ENCODE results near the gene SGCA.

SGCA gene

DNA sequence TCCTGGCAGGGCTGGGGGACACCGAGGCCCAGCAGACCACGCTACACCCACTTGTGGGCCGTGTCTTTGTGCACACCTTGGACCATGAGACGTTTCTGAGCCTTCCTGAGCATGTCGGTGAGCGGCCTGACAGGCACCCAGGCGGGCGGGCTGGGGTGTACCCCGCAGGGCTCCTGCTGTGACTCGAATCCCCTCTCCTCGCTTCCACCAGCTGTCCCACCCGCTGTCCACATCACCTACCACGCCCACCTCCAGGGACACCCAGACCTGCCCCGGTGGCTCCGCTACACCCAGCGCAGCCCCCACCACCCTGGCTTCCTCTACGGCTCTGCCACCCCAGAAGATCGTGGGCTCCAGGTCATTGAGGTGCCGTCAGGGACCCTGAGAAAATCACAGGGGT lies 1.6 kb downstream of the SGCA start:
- DNase-seq (ENCODE audit: low read depth): no peak

DNA sequence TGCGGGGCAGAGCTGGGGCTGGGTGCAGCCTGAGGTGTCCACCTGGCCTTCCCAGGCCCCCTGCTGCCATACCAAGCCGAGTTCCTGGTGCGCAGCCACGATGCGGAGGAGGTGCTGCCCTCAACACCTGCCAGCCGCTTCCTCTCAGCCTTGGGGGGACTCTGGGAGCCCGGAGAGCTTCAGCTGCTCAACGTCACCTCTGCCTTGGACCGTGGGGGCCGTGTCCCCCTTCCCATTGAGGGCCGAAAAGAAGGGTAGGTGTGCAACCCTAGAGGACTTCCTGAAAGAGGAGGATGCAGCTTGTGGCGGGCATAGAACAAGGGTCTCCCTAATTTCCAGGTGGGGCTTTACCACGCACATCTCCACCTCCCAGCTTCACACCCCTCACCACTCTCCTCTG lies 2.5 kb downstream of the SGCA start:
- DNase-seq (ENCODE audit: low read depth): no peak

DNA sequence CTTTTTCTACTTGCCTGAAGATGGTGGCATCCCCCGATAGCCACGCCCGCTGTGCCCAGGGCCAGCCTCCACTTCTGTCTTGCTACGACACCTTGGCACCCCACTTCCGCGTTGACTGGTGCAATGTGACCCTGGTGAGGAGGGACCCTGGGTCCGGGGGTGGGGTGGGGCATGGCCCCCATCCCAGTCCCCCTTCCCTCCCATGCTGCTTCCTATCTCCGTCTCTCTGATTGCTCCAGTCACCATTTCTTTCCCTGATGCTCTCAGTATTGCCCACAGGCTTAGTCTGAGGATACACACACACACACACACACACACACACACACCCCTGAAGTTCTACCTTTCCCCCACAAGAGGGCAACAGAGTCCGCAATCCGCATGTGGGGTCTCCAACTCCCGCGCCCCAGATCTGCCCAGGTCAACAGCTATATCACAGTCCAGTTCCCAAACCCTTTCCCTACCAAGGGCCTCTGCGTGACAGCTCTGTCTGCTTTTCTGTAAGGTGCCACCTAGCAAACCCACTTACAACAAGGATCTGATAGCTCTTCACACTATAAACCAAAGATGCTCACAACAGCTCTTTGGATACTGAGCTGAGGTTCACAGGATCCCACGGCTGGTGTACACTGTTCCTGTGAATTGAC lies 3.4 kb downstream of the SGCA start:
- no peak for DNase-seq (ENCODE audit: low read depth)

DNA sequence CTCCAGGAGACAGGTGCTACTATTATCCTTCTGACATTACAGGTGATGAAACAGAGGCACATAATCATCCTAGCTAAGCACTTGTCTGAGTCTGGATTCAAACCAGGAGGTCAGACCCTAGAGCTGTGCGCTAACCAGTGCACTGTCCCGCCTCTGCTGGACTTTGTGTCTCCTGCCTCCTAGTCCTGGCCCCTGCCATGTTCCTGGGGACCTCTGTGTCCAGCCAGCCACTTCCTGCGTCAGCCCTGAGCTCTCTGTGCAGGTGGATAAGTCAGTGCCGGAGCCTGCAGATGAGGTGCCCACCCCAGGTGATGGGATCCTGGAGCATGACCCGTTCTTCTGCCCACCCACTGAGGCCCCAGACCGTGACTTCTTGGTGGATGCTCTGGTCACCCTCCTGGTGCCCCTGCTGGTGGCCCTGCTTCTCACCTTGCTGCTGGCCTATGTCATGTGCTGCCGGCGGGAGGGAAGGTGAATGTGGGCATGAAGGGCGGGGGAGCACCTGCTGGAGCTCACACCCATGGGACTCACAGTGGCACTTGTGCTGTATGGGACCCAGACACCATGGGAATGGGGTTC lies 4.2 kb downstream of the SGCA start:
- no peak for DNase-seq (ENCODE audit: low read depth)

DNA sequence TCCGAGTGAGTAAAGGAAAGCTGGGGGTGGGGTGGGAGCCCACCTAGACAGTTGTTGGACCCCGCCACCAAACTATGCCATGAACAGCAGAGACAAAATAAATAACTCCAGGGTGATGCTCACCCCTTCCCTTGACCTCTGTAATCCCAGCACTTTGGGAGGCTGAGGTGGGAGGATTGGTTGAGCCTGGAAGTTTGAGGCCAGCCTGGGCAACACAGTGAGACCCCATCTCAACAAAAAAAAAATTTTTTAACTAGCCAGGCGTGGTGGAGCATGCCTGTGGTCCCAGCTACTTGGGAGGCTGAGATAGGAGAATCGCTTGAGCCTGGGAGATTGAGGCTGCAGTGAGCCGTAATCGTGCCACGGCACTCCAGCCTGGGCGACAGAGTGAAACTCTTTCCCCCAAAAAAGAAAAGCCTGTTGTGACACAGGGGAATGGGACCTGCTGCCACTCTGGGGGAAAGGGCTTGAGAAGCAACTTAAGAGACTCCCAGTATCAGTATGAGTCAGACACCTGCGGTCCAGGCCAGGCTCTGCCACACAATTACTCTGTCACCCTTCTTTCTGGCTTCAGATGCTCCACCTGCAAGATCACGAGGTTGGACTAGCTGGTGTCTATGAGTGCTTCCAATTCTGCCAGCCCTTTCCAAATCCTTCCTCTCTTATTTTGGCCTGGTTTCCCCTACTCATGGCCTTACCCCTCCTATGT lies 5.0 kb downstream of the SGCA start:
- no peak for DNase-seq (ENCODE audit: low read depth)

DNA sequence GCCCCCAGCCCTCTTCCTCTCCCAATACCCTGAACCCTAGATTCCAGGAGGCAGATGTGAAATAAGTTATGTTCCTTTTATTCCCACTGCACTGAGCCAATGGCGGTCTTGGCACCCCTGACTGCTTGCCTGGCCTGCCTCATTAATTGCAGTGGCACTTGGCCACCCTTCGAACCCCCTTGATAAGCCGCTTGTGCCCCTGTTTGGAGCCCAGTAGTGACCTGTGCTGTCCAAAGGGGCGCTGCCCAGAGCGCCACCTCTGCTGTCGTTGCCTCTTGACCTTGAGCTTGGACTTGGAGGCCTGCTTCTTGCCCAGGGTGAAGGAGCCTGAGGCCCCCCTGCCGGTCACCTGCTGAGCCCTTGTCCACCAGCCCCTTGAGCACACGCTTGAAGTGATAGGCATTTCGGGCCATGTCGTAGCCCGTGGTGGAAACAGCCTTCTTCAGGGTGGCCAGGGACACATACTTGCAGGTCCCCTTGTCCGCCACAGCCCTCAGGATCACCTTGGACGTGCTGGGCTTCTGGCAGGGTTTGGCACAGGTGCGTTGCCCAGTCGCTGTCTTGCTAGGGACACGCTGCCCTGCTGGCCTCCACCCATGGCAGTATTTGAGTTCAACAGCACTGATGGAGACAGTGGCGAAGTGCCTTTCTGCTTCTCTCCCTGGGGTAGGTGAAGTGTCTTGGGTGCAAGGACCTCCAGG lies 5.7 kb downstream of the SGCA start:
- no peak for DNase-seq (ENCODE audit: low read depth)

DNA sequence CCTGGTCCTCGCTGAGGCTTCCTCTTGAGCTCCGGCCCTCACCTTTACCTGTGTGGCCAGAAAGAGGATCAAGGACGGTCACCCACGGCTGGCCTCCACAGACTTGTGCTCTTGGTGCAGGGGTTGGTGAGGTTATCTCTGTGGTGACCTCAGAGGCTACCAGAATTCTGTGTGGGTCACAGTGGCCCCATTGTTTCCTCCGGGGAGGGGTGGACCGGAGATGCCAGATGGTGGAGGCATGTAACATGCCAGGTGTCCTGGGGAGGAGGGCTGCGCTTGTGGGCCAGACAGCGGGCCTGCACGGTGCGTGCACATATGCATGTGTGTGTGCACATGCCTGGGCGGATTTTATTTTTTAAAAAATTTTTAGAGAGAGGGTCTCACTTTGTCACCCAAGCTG lies 6.3 kb downstream of the SGCA start:
- no peak for DNase-seq (ENCODE audit: low read depth)

DNA sequence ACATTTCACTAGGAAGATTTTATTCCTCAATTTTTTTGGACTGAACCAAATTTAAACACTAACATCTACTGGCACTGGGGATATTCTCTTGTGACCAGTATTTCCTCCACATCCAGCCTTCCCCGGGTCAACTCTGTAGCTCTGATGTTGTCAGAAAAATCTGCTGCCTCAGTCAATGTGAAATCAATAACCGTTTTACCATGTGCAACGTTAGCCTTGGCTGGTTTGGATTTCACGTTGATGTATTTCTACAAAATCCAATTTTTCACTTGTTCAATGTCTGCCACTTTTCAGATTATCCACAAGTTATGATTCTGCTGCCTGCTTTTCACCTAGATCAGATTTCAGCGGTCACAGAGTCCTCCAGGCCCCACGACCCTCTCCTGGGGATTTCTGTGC lies 7.1 kb downstream of the SGCA start:
- DNase-seq (ENCODE audit: low read depth): no peak

DNA sequence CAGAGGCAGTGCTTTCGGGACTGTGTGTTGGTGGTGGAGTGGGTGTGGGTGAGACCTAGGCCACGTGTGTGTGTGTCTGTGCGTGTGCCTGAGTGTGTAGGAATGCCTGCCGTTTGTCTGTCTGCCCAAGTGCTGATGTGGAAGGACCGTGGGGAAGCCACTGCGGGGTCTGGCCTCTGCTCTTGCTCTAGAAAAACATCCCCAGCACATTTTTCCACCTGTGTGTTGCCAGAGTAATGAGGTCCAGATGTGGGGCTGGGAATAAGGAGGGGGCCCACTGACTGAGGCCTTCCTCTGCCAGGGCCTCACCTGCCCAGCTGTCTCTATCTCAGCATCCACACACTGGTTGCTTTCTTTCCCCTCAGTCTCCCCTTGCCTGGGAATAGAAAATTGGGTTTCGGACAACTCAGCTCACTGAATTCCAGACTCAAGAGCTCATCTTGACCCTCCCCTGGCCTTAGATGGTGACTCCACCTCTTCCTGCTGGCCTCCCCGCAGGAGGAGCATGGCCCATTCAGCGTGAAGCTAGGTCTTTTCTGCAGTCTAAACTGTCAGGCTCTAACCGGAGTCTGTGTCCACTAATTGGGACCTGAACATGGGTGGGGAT lies 7.6 kb downstream of the SGCA start:
- peak; percentile 77 for DNase-seq (ENCODE audit: low read depth)

DNA sequence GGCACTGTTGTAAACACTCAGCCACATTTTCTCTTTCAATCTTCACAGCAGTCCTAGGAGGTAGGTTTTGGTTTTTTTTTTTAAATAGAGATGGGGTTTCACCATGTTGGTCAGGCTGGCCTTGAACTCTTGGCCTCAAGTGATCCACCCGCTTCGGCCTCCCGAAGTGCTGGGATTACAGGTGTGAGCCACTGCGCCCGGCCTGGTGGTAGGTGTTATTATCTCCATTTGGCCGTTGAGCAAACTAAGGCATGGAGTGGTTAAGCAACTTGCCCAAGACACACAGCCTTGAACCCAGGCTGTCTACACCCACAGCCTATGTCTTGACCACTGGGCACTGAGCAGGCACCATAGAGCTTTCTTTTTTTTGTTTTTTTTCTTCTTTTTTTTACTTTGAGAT lies 8.6 kb downstream of the SGCA start:
- DNase-seq (ENCODE audit: low read depth): no peak

DNA sequence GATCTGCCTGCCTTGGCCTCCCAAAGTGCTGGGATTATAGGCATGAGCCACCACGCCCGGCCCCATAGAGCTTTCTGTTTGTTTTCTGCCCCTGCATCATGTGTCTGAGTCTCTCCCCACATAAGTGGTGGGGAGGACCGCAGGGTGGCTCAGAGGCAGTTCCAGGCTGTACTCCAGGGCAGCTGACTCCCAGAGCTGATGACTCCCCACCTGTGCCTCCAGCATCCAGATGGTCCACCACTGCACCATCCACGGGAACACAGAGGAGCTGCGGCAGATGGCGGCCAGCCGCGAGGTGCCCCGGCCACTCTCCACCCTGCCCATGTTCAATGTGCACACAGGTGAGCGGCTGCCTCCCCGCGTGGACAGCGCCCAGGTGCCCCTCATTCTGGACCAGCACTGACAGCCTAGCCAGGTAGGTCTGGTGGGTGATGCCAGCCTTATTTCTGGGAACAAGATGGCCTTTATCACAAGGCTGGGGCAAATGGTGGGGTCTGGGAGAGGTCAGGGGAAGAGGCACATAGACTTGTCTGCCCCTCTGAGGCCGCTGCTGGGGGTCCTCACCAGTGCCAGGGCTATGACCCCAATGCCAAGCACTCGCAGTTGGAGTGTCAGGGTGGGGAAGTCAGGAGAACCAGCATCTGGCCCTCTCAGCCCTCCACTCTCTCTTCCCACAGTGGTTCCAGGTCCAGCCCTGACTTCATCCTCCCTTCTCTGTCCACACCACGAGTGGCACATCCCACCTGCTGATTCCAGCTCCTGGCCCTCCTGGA lies 9.4 kb downstream of the SGCA start:
- DNase-seq (ENCODE audit: low read depth): no peak

DNA sequence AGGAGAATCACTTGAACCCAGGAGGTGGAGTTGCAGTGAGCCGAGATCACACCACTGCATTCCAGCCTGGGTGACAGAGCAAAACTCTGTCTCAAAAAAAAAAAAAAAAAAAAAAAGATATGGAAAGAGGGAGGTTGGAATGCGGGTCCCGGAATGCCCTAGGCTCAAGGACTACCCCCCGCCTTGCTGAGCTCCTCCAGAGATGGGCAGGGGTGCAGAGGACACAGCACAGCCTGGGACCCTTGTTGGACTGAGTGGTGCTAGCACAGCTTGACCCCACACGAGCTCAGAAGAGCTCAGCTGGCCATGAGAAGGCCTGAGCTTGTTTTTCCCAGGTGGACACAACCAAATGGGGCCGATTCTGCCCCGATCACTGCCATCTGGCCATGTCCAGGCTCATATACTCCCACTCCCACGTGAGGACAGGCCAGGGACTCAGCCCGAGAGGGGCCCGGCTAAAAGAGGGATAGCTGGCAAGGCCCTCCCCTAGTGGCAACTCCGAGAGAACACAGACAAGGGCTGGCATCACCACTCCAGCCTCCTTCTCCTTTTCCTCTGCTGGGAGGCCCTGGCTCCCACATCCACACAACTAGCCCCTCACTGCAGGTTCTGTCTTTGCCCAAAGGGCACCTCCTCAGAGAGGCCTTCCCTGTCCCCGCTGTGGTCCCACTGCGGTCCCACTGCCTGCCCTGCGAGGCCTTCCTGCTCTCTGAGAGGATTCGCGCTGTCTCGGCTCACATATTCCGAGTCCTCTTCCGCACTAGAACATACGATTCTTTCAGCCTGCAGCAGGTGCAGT lies 11.0 kb downstream of the SGCA start:
- DNase-seq (ENCODE audit: low read depth): no peak

DNA sequence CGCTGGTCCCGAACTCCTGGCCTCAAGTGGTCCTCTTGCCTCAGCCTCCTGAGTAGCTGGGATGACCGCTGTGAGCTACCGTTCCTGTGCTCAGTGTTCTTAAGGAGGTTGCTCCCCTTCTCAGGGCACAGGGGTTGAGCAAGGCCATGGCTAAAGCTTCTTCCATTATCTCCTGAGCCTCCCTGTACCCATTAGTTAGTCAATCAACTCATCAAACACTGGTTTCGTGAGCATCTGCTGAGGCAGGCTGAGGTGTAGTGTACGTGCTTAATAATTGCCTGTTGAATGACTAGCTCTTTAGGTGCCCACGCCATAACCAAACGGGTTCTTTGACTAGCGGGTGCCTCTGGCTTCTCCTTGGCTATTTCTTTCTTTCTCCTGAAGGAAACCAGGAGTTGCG lies 11.7 kb downstream of the SGCA start:
- DNase-seq (ENCODE audit: low read depth): no peak

DNA sequence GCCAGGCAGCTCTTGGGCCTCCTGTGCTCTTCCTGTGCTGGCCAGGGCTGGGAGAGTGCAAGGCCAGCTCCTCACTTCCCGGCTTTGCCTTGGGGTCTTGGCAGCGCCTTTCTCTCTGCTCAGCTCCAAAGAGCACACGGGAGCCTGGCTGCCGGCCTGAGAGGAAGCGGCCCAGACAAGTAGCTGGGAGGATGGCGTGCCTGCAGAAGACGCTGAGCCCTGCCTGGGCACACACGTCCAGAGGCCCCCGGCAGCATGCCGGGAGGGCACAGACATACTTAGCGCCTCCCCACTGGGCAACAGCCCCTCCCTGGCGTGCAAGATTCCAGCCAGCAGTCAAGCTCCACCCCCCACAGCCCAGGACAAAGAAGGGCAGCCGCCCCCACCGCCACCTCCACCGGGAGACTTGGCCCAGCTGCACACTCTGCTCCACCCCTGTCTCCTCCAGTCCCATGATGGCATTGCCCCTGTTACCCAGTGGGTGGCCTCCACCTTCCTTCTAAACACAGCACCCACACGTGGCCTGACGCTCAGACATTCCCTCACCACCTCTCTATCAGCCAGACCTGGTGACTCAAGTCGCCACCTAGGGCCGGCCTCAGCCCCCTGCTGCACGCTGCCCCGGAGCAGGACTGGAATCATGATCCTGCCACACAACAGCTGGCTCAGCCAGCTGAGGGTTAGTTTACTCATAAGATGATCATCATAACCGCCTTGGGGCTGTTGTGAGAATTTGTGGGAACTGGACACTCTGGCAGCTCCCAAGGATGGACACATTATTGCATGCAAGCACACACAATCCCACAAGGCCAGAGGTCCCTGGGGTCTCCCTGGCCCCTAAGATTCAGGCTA lies 12.4 kb downstream of the SGCA start:
- DNase-seq (ENCODE audit: low read depth): peak; percentile 89

DNA sequence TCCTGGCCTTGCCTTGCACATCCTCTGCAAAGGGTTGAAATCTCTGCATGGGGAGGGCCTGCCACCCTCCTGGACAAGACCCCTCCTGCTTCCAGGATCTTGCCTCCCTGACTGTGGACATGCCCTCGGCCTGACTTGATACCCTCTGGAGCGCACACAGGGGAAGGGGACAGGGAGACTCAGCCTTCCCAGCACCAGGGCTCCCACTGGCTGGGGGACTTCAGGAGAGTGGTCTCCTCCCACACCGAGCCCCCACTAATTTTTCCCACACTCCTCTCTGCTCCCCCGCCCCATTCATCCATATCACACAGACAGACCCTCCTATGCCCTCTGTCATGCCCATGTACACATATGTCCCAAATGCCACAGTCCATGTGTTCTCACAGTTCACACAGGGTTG lies 14.3 kb downstream of the SGCA start:
- DNase-seq (ENCODE audit: low read depth): no peak

DNA sequence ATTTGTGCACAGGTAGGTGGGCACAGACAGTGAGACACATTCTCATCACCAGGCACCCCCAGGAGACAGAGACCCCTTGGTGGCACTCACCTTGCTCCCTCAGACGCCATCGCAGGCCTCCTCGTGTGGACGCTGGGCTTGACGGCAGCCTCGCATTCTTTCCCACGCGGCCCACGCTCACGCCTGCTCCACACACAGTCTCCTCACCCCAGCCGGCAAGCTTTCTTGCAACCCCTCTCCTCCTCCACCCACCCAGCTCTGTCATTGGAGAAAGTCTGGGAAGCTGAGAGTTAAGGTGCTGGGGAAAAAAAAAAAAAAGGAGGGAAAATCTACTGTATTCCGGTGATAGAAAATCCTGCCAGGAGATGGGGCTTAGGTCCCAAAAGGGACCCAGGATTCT lies 14.8 kb downstream of the SGCA start:
- no peak for DNase-seq (ENCODE audit: low read depth)

DNA sequence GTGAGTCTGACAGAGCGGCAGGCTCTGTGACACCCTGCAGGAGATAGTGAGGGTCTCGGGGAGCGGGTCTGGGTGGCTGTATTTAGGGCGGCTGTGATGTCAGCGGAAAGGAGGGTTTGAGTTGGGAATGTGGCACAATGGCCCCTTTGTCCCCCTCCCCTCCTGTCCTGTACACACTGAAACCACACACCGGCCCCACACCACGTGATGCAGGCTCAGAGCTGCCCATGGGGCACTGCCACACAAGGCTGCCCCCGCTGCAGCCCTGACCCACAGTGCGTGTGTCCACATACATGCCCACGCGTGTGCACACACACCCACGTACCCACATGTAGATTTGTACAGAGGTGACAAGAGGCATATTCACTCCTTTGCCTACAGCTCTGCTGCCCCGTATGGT lies 15.3 kb downstream of the SGCA start:
- no peak for DNase-seq (ENCODE audit: low read depth)

DNA sequence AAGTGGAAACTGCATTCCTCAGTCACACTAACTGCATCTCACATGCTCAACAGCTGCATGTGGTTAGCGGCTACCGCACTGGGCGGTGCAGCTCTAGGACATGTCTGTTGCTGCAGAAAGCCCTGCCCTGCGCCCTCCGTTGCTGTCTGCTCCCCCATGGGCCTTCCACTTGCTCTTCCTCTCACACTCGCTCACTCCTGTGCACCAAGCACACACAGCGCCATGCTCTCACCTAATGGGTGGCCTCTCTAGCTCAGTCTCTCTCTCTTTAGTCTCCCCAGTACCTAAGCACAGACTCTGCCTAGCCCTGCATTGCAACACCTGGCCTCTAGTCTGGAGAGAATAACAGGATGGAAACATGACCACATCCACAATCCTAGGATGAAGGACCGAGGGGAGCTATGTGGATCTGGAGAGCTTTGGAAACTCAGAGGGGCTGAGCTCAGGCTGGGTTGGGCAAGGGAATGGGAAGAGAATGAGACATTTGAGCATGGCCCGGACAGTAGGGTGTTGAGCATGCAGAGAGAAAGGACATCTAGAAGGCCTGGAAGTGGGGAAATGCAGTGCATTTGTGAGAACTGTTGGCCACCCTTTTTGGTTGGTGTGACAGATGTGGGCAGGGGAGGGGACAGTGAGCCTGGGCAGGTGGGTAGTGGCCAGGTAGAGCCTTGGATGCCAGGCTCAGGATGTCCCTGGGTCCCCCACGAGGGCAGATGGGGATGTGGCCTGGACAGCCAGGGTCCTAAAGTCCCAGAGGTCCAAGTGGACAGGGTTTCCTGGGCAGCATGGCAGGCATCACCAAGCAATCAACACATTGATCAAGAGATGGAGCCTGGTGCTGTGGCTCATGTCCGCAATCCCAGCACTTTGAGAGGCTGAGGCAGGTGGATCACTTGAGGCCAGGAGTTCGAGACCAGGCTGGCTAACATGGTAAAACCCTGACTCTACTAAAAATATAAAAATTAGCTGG lies 16.1 kb downstream of the SGCA start:
- no peak for DNase-seq (ENCODE audit: low read depth)
